SU-DHL-6 (cell line): ENCODE measurements around the gene CCDC59.

ENCODE experiments used
- H2AFZ ChIP-seq: fragments of 200-600 bp; sonication (generic); 2 replicates; pipeline ENCODE4 v1.6.1; 2014; ENCODE audit warnings: low read depth, mild to moderate bottlenecking, moderate library complexity, mixed read lengths, antibody characterized with exemption, low read length; ENCODE audit not compliant: severe bottlenecking
- H3F3A ChIP-seq: fragments of 200-600 bp; shearing (Covaris generic); 2 replicates; pipeline ENCODE4 v1.6.0; 2016; ENCODE audit warnings: antibody characterized with exemption, mild to moderate bottlenecking; ENCODE audit not compliant: insufficient read depth
- H3K27ac ChIP-seq: fragments of 200-600 bp; sonication (generic); 2 replicates; pipeline ENCODE4 v1.5.1; 2016; ENCODE audit warnings: low read depth, mild to moderate bottlenecking, low read length, moderate library complexity, mixed read lengths
- H3K27me3 ChIP-seq: fragments of 200-600 bp; sonication (generic), shearing (Covaris generic); 2 replicates; pipeline ENCODE4 v1.6.0; 2014; ENCODE audit warnings: mild to moderate bottlenecking, low read length
- H3K36me3 ChIP-seq: fragments of 200-600 bp; sonication (generic); 2 replicates; pipeline ENCODE4 v1.6.1; 2014; ENCODE audit warnings: mild to moderate bottlenecking, low read length, mixed read lengths
- H3K4me2 ChIP-seq: fragments of 300-600, 200-600 bp; shearing (Covaris generic), sonication (generic); 2 replicates; pipeline ENCODE4 v1.6.0; 2014; ENCODE audit warnings: low read length, low read depth, mild to moderate bottlenecking; ENCODE audit not compliant: poor library complexity, severe bottlenecking
- H3K4me3 ChIP-seq: fragments of 200-600 bp; sonication (generic); 2 replicates; pipeline ENCODE4 v1.5.1; 2014; ENCODE audit warnings: antibody characterized with exemption, low read length, mild to moderate bottlenecking, mixed read lengths; ENCODE audit not compliant: insufficient read depth, poor library complexity, severe bottlenecking
- H3K79me2 ChIP-seq: fragments of 200-600 bp; sonication (generic); 2 replicates; pipeline ENCODE4 v1.6.1; 2014; ENCODE audit warnings: mild to moderate bottlenecking, low read length, moderate library complexity; ENCODE audit not compliant: insufficient read depth
- H3K9ac ChIP-seq: fragments of 200-600 bp; sonication (generic); 2 replicates; pipeline ENCODE4 v1.7.0; 2014; ENCODE audit warnings: mild to moderate bottlenecking, low read length
- H3K9me2 ChIP-seq: fragments of 200-600 bp; sonication (generic); replicated peaks from 2 replicates; pipeline ENCODE4 v1.6.1; 2014; ENCODE audit warnings: low read length; ENCODE audit not compliant: insufficient read depth
- H3K9me3 ChIP-seq: fragments of 200-600 bp; sonication (generic); 2 replicates; pipeline ENCODE4 v1.6.1; 2014; ENCODE audit warnings: low read length, mixed read lengths; ENCODE audit not compliant: insufficient read depth
- H4K20me1 ChIP-seq: fragments of 200-600 bp; sonication (generic); 2 replicates; pipeline ENCODE4 v1.6.1; 2014; ENCODE audit warnings: low read depth, mild to moderate bottlenecking, antibody characterized with exemption, low read length, moderate library complexity, mixed read lengths
- CTCF ChIP-seq: fragments of 200-600 bp; sonication (generic); IDR thresholded peaks from one replicate; pipeline ENCODE4 v1.5.1; 2017; ENCODE audit warnings: antibody characterized with exemption, mild to moderate bottlenecking, low read length, moderate library complexity; ENCODE audit not compliant: insufficient read depth, poor library complexity, severe bottlenecking
- EZH2phosphoT487 ChIP-seq: fragments of 200-600 bp; sonication (generic), shearing (Covaris generic); conservative IDR thresholded peaks from 2 replicates; pipeline ENCODE4 v1.6.1; 2018; ENCODE audit warnings: mild to moderate bottlenecking, antibody characterized with exemption, low read length, moderate library complexity, mixed read lengths

CCDC59 gene

DNA sequence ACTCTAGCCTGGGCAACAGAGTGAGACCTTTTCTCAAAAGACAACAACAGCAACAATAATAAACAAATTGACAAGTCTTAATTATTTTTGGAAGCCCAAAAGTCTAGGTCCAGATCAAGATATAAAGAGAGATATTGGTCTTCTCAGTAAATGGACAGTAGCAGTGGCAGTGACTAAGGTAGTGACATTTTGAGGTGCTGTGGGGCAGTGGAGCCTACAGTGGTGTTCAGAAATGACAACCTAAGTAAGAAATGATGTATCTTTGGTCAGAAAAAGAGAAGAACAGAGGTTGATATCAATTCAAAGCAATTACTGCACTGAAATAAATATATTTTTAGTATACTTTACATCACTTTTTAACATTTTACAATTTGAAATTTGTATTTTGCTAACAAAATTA lies 20.8 kb upstream of the CCDC59 start:
- no peak overlapping the region for H2AFZ ChIP-seq
- TF ChIP-seq CTCF = no peak
- TF ChIP-seq EZH2phosphoT487 = no peak
- no peaks in the 10 kb centered on the region; the same call in 1 of the 2 replicates for H3K36me3 ChIP-seq
- no peak overlapping the region for H3K4me2 ChIP-seq
- H3K27me3 ChIP-seq = no peaks in the 10 kb centered on the region
- H3K4me3 ChIP-seq = no peak overlapping the region
- no peak overlapping the region for H3K9ac ChIP-seq
- peaks cover 5% of the 10 kb centered on the region; the same call in 1 of the 2 replicates for H3K9me3 ChIP-seq
- no peaks in the 10 kb centered on the region for H3K9me2 ChIP-seq
- no peaks in the 10 kb centered on the region for H4K20me1 ChIP-seq
- no peaks in the 10 kb centered on the region for H3F3A ChIP-seq
- no peak overlapping the region for H3K27ac ChIP-seq
- H3K79me2 ChIP-seq = no peaks in the 10 kb centered on the region

DNA sequence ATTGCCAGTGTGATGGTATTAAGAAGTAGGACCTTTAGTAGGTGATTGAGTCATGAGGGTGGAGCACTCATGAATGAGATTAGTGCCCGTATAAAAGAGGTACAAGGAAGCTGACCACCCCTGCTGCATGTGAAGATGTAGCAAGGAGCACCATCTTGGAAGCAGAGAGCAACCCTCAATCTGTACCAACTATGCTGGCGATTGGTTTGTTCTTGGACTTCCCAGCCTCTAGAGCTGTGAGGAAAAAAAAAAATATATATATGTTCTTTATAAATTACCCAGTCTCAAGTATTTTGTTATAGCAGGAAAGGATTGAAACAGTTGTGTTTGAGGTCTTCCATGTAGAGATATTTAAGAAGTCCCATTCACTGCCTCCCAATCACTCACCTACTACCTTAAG lies 17.0 kb upstream of the CCDC59 start:
- Histone ChIP-seq H3K9me3 (peaks cover 6% of the 10 kb centered on the region; the same call in 1 of the 2 replicates), H3K9me2 (no peaks in the 10 kb centered on the region), H3K27me3 (no peaks in the 10 kb centered on the region), H2AFZ (no peak overlapping the region), H3K36me3 (no peaks in the 10 kb centered on the region; the same call in 1 of the 2 replicates), H3K27ac (no peak overlapping the region), H4K20me1 (no peaks in the 10 kb centered on the region), H3F3A (no peaks in the 10 kb centered on the region), H3K79me2 (no peaks in the 10 kb centered on the region), H3K4me2 (no peak overlapping the region), H3K9ac (no peak overlapping the region), H3K4me3 (no peak overlapping the region)
- TF ChIP-seq EZH2phosphoT487 (no peak), CTCF (no peak)

- Histone ChIP-seq H3K9ac (no peak overlapping the region), H3K9me2 (no peaks in the 10 kb centered on the region), H3K79me2 (no peaks in the 10 kb centered on the region), H3K27ac (no peak overlapping the region), H3K27me3 (no peaks in the 10 kb centered on the region), H3K4me2 (no peak overlapping the region), H3K36me3 (no peaks in the 10 kb centered on the region), H4K20me1 (no peaks in the 10 kb centered on the region), H3K9me3 (no peaks in the 10 kb centered on the region), H3K4me3 (no peak overlapping the region), H3F3A (no peaks in the 10 kb centered on the region), H2AFZ (no peak overlapping the region)
- TF ChIP-seq EZH2phosphoT487 (no peak), CTCF (no peak)
Measured at GRCh38 chr12:82366197-82366596, 8.0 kb upstream of the CCDC59 start.

DNA sequence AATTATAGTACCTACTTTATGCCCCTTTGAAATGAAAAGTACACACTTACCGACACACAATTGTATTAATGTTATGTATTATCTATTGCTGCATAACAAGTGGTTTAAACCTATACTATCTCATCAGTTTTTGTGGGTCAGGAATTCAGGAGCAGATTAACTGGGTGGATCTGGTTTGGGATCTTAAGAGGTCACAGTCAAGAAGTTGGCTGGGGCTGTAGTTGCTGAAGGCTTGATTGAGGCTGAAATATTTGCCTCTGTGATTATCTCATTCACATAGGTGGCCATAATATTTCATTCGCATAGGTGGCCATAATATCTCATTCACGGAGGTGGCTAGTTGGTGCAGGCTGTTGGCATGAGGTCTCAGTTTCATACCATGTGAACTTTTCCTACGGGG lies 5.8 kb upstream of the CCDC59 start:
- H3K27me3 ChIP-seq = no peaks in the 10 kb centered on the region
- 0 out of 2 replicates have a peak, but pooled peaks cover 4% of the 10 kb centered on the region for H3K79me2 ChIP-seq
- H2AFZ ChIP-seq = no peak overlapping the region
- H3K4me3 ChIP-seq = no peak overlapping the region
- no peaks in the 10 kb centered on the region for H3K36me3 ChIP-seq
- no peaks in the 10 kb centered on the region for H4K20me1 ChIP-seq
- no peak overlapping the region for H3K27ac ChIP-seq
- no peaks in the 10 kb centered on the region for H3K9me3 ChIP-seq
- H3K9ac ChIP-seq = no peak overlapping the region
- no peak overlapping the region for H3K4me2 ChIP-seq
- no peaks in the 10 kb centered on the region for H3F3A ChIP-seq
- TF ChIP-seq CTCF = no peak
- no peak for TF ChIP-seq EZH2phosphoT487
- no peaks in the 10 kb centered on the region for H3K9me2 ChIP-seq
